Measurements from ENCODE around the gene CD55. TPM values are rescaled to one million over a fixed set of nuclear protein-coding genes. Genes with fewer than 3 reads are reported as not detected.

Gene CD55
- total RNA-seq, 1 donor from 2014 or later, result 35.1 TPM

DNA sequence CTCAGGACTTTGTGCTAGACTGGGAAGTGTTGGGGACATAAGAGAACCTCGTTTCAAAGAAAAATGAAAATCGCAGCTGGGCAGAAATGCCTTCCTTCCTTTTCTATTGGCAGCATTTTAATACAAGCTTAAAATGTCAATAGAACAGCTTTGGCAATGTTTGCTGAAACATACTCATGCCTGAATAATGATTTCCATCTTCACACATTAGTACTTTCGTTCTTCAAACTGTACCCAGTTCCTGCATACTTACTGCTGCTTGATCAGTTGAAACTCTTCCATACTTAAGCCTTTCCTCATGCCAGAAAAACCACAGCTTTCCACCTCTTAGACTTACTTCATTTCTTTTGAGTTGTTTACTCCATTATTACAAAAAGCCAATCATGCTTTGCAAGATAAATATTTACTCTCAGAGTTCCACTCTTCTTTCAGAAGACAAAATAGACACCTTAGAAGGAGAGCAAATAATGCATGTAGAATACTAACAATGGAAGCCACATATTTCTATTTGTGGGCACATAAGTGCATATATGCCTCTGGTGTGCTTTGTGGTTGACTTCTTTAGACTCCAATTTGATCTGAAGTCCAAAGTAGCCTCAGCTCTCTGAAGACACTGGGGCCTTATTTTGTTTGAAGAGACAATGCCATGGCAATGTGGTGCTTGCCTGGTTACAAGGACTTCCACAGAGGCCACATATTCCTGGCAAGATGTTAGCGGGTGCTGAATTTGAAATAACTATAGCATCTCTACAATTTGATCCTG is 22.7 kb upstream of the CD55 start:
- DNase-seq (ENCODE audit: low spot score in 2 of 2, unreplicated experiment in 2 of 2), result no peak
- H3K4me1 Mint-ChIP-seq, result peaks cover 7% of the 10 kb centered on the region
- no peaks in the 10 kb centered on the region for H3K27me3 Mint-ChIP-seq (ENCODE audit: low read depth)
- H3K4me3 Mint-ChIP-seq, result no peak overlapping the region
- H3K36me3 Mint-ChIP-seq, result peaks cover 5% of the 10 kb centered on the region
- no peak overlapping the region for H3K27ac Mint-ChIP-seq
- TF ChIP-seq CTCF (IDR thresholded peaks at IDR 0.05; ENCODE audit: unreplicated experiment), result no peak
- peaks cover 17% of the 10 kb centered on the region for H3K9me3 Mint-ChIP-seq

- peaks cover 7% of the 10 kb centered on the region for H3K4me1 Mint-ChIP-seq
- H3K27ac Mint-ChIP-seq, result no peak overlapping the region
- H3K4me3 Mint-ChIP-seq, result no peak overlapping the region
- H3K36me3 Mint-ChIP-seq, result peaks cover 5% of the 10 kb centered on the region
- H3K9me3 Mint-ChIP-seq, result peaks cover 14% of the 10 kb centered on the region
- no peak for TF ChIP-seq CTCF (IDR thresholded peaks at IDR 0.05; ENCODE audit: unreplicated experiment)
- no peak for DNase-seq (ENCODE audit: low spot score in 2 of 2, unreplicated experiment in 2 of 2)
- no peaks in the 10 kb centered on the region for H3K27me3 Mint-ChIP-seq (ENCODE audit: low read depth)
These were observed 20.5 kb upstream of the CD55 start for GRCh38 chr1:207300970-207301369.

DNA sequence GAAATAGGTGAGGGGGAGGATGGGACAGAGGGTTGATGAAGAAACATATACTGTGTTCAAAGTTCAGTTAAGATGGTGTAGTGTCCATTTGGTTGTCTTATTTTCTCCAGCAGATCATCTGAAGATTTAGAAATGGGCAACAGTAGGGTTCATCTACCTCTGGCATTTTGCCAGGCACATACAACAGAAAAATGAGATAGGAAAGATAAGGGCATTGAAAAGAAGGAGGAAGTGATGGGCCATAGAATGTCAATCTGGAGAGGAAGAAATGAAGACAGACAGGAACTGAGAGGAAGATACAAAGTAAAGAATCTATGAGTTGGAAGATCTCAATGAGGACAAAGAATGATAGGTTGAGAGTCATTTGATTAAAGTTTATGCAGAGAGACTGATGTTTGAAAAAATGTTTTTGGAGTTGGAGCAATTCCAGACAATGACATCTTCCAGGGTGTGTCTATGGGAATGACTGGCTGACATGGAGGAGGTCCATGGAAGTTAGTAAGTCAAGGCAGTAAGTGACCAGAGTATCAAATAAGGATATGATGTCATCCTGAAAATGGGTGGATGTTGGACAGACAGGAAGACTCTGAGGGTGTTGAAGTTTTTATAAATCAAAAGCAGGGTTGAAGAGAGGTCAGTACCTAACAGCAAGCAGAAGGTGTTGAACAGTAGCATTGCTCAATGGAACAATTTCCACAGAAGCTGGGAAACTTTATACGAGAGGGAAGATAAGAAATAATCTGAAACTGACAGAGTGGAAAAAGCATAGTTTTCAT is 18.7 kb upstream of the CD55 start:
- no peak for TF ChIP-seq CTCF (IDR thresholded peaks at IDR 0.05; ENCODE audit: unreplicated experiment)
- H3K9me3 Mint-ChIP-seq, result peaks cover 14% of the 10 kb centered on the region
- no peaks in the 10 kb centered on the region for H3K27me3 Mint-ChIP-seq (ENCODE audit: low read depth)
- no peak for DNase-seq (ENCODE audit: low spot score in 2 of 2, unreplicated experiment in 2 of 2)
- H3K4me3 Mint-ChIP-seq, result no peak overlapping the region
- H3K4me1 Mint-ChIP-seq, result peaks cover 7% of the 10 kb centered on the region
- no peak overlapping the region for H3K27ac Mint-ChIP-seq
- H3K36me3 Mint-ChIP-seq, result peaks cover 5% of the 10 kb centered on the region

GRCh38 chr1:207304710-207305488 is 16.6 kb upstream of the CD55 start:
- Mint-ChIP-seq H3K4me1 (peaks cover 17% of the 10 kb centered on the region), H3K36me3 (peaks cover 5% of the 10 kb centered on the region), H3K27me3 (ENCODE audit: low read depth) (no peaks in the 10 kb centered on the region), H3K27ac (no peak overlapping the region), H3K9me3 (peaks cover 14% of the 10 kb centered on the region), H3K4me3 (no peak overlapping the region)
- no peak for TF ChIP-seq CTCF (IDR thresholded peaks at IDR 0.05; ENCODE audit: unreplicated experiment)
- DNase-seq (ENCODE audit: low spot score in 2 of 2, unreplicated experiment in 2 of 2), result no peak

- no peak for DNase-seq (ENCODE audit: low spot score in 2 of 2, unreplicated experiment in 2 of 2)
- no peak for TF ChIP-seq CTCF (IDR thresholded peaks at IDR 0.05; ENCODE audit: unreplicated experiment)
- H3K4me1 Mint-ChIP-seq, result peaks cover 22% of the 10 kb centered on the region
- H3K36me3 Mint-ChIP-seq, result peaks cover 5% of the 10 kb centered on the region
- no peak overlapping the region for H3K4me3 Mint-ChIP-seq
- no peaks in the 10 kb centered on the region for H3K27me3 Mint-ChIP-seq (ENCODE audit: low read depth)
- H3K9me3 Mint-ChIP-seq, result peaks cover 14% of the 10 kb centered on the region
- no peak overlapping the region for H3K27ac Mint-ChIP-seq
These were observed 16.0 kb upstream of the CD55 start for GRCh38 chr1:207305489-207305873.
